Activated T-helper 1 cell treated with Interleukin-2 at 50 U/mL for 16 hours (primary cell): Measurements from ENCODE around the gene HOXA6.
A peak's percentile ranks its signal among the peaks of the same experiment; 100 is the strongest.

Source experiments
- DNase-seq: peaks from one replicate; pipeline ENCODE4 v3.0.0-alpha.2; 2020; ENCODE audit warnings: low read depth

HOXA6 gene

GRCh38 chr7:27137640-27138315 lies 9.8 kb downstream of the HOXA6 start:
- DNase-seq = no peak

GRCh38 chr7:27134392-27134791 lies 13.2 kb downstream of the HOXA6 start:
- DNase-seq = no peak

GRCh38 chr7:27133409-27134231 lies 14.0 kb downstream of the HOXA6 start:
- no peak for DNase-seq

- no peak for DNase-seq
Observed at GRCh38 chr7:27132978-27133377, 14.6 kb downstream of the HOXA6 start.

GRCh38 chr7:27132214-27132613 lies 15.4 kb downstream of the HOXA6 start:
- no peak for DNase-seq

GRCh38 chr7:27131390-27131819 lies 16.2 kb downstream of the HOXA6 start:
- no peak for DNase-seq

- DNase-seq = peak; percentile 45
Observed at GRCh38 chr7:27130540-27131389, 16.8 kb downstream of the HOXA6 start, which contains the start of gene HOXA4. TSS of gene HOXA4 (minus strand) at chr7:27130757. CDS start at chr7:27130733, 24 bp downstream.

GRCh38 chr7:27129729-27130539 lies 17.6 kb downstream of the HOXA6 start:
- no peak for DNase-seq

- DNase-seq = no peak
Observed at GRCh38 chr7:27128776-27129728, 18.5 kb downstream of the HOXA6 start.

- DNase-seq = no peak
Observed at GRCh38 chr7:27128034-27128433, 19.5 kb downstream of the HOXA6 start.

- DNase-seq = no peak
Observed at GRCh38 chr7:27126596-27127327, 20.8 kb downstream of the HOXA6 start.

- DNase-seq = no peak
Observed at GRCh38 chr7:27125986-27126394, 21.6 kb downstream of the HOXA6 start.

- DNase-seq = no peak
Observed at GRCh38 chr7:27124902-27125689, 22.5 kb downstream of the HOXA6 start.

- DNase-seq = no peak
Observed at GRCh38 chr7:27124096-27124901, 23.3 kb downstream of the HOXA6 start.

- DNase-seq = no peak
Observed at GRCh38 chr7:27123477-27124053, 24.0 kb downstream of the HOXA6 start.

- DNase-seq = no peak
Observed at GRCh38 chr7:27123007-27123476, 24.5 kb downstream of the HOXA6 start.
